ENCODE data around the gene ZNF853. TPM values are rescaled to one million over a fixed set of nuclear protein-coding genes. Genes with fewer than 3 reads are reported as not detected.

Gene ZNF853
- total and polyA plus RNA-seq, 10 donors = 1.3 to 10.1 (median 4.5) TPM

Other genes starting within 250 kb of the ZNF853 start
- 100 to 1,000 TPM; 135 to 200 (median 174) TPM for gene RAC1, start 241.1 kb upstream of the ZNF853 start, total RNA-seq
- 100 to 1,000 TPM; 137 to 185 (median 162) TPM for gene RAC1, start 241.1 kb upstream of the ZNF853 start, polyA plus RNA-seq
- 10 to 100 TPM; 14.4 to 35.1 (median 25.3) TPM for gene DAGLB, start 167.7 kb upstream of the ZNF853 start, total RNA-seq
- gene DAGLB, start 167.7 kb upstream of the ZNF853 start, polyA plus RNA-seq = 10 to 100 TPM in 2 of 3 donors, 1 to 10 TPM in 1; 7.2 to 29.2 (median 18.4) TPM
- gene KDELR2, start 131.5 kb upstream of the ZNF853 start, total RNA-seq = 10 to 100 TPM; 55.4 to 77.9 (median 67.7) TPM
- gene KDELR2, start 131.5 kb upstream of the ZNF853 start, polyA plus RNA-seq = 10 to 100 TPM; 20.8 to 36.1 (median 29.9) TPM
- 1 to 10 TPM in 1 of 7 donors, under 1 TPM in 5, not detected in 1; 0.23 to 1.0 (median 0.33) TPM for gene GRID2IP, start 64.1 kb upstream of the ZNF853 start, total RNA-seq
- under 1 TPM in 2 of 3 donors, not detected in 1; 0.08 to 0.16 TPM for gene GRID2IP, start 64.1 kb upstream of the ZNF853 start, polyA plus RNA-seq
- 10 to 100 TPM; 30.9 to 46.4 (median 40.4) TPM for gene ZDHHC4, start 38.2 kb upstream of the ZNF853 start, total RNA-seq
- 10 to 100 TPM; 26.6 to 37.2 (median 32.3) TPM for gene ZDHHC4, start 38.2 kb upstream of the ZNF853 start, polyA plus RNA-seq
- gene INTS15, start 25.6 kb upstream of the ZNF853 start, total RNA-seq = 10 to 100 TPM; 29.8 to 43.9 (median 37.8) TPM
- gene INTS15, start 25.6 kb upstream of the ZNF853 start, polyA plus RNA-seq = 10 to 100 TPM; 14.3 to 31.5 (median 27.2) TPM
- gene ZNF316, start 21.7 kb downstream of the ZNF853 start, total RNA-seq = 10 to 100 TPM; 34.6 to 60.5 (median 45.6) TPM
- 10 to 100 TPM in 2 of 3 donors, 1 to 10 TPM in 1; 9.5 to 44.0 (median 14.1) TPM for gene ZNF316, start 21.7 kb downstream of the ZNF853 start, polyA plus RNA-seq
- 10 to 100 TPM; 29.0 to 43.2 (median 30.6) TPM for gene ZNF12, start 91.3 kb downstream of the ZNF853 start, total RNA-seq
- gene ZNF12, start 91.3 kb downstream of the ZNF853 start, polyA plus RNA-seq = 10 to 100 TPM in 2 of 3 donors, 1 to 10 TPM in 1; 9.7 to 16.2 (median 12.9) TPM
- gene RSPH10B2, start 138.5 kb downstream of the ZNF853 start, total RNA-seq = 1 to 10 TPM in 4 of 7 donors, under 1 TPM in 2, not detected in 1; 0.50 to 2.2 (median 1.5) TPM
- gene RSPH10B2, start 138.5 kb downstream of the ZNF853 start, polyA plus RNA-seq = under 1 TPM; 0.06 to 0.70 (median 0.22) TPM
- gene CCZ1B, start 210.7 kb downstream of the ZNF853 start, total RNA-seq = 100 to 1,000 TPM in 2 of 7 donors, 10 to 100 TPM in 5; 61.0 to 103 (median 78.0) TPM
- 10 to 100 TPM; 26.7 to 59.9 (median 55.8) TPM for gene CCZ1B, start 210.7 kb downstream of the ZNF853 start, polyA plus RNA-seq

Data from spleen (tissue), 10 donors.